Measurements from ENCODE around the gene ASTN2. TPM values are rescaled to one million over a fixed set of nuclear protein-coding genes. Genes with fewer than 3 reads are reported as not detected.
A peak's percentile ranks its signal among the peaks of the same experiment; 100 is the strongest.
"Not testable (repeated sequence)": the region's sequence is repeated elsewhere in the genome, so short reads cannot be mapped to it uniquely, and the experiment has no call there.

ASTN2 gene
- total RNA-seq, 1 donor from 2014 or later, result 13.6 TPM

GRCh38 chr9:116843863-116844620 is 570.8 kb downstream of the ASTN2 start:
- FAIRE-seq (no peak), DNase-seq (ENCODE audit: low read depth) (no peak)
- Histone ChIP-seq H3K4me2 (ENCODE audit: low read length) (no peak overlapping the region), H3K9me3 (ENCODE audit: insufficient read depth, low read depth, low read length) (no peaks in the 10 kb centered on the region), H3K27me3 (ENCODE audit: insufficient read depth, low read length) (no peaks in the 10 kb centered on the region), H3K9ac (ENCODE audit: low read length) (no peak overlapping the region), H3K4me3 (ENCODE audit: insufficient read depth, low read depth, low read length) (no peak overlapping the region), H2AFZ (ENCODE audit: low read depth, low read length) (no peak overlapping the region), H4K20me1 (ENCODE audit: insufficient read depth, low read length) (no peaks in the 10 kb centered on the region), H3K36me3 (ENCODE audit: insufficient read depth, low read length) (no peaks in the 10 kb centered on the region), H3K27ac (ENCODE audit: low read depth, low read length) (no peak overlapping the region), H3K4me1 (ENCODE audit: insufficient read depth, low read length) (no peaks in the 10 kb centered on the region), H3K79me2 (ENCODE audit: insufficient read depth, low read length) (no peaks in the 10 kb centered on the region)
- no peak overlapping the region for H3K4me3 Mint-ChIP-seq (ENCODE audit: unreplicated experiment)
- peaks cover 3% of the 10 kb centered on the region for H3K4me1 Mint-ChIP-seq (ENCODE audit: low read depth, unreplicated experiment)
- no peaks in the 10 kb centered on the region for H3K36me3 Mint-ChIP-seq (ENCODE audit: low read depth, unreplicated experiment)
- peaks cover 3% of the 10 kb centered on the region for H3K9me3 Mint-ChIP-seq (ENCODE audit: unreplicated experiment)
- no peaks in the 10 kb centered on the region for H3K27me3 Mint-ChIP-seq (ENCODE audit: low read depth, unreplicated experiment)
- H3K27ac Mint-ChIP-seq (ENCODE audit: unreplicated experiment), result no peak overlapping the region
- TF ChIP-seq EZH2 (IDR thresholded peaks at IDR 0.05; ENCODE audit: insufficient read depth, low read length), result no peak
- TF ChIP-seq CTCF (IDR thresholded peaks at IDR 0.05; ENCODE audit: insufficient read depth, low read depth, low read length), result no peak

- H3K4me1 ChIP-seq (ENCODE audit: insufficient read depth, low read length), result no peaks in the 10 kb centered on the region
- no peaks in the 10 kb centered on the region for H3K27me3 ChIP-seq (ENCODE audit: insufficient read depth, low read length)
- no peak overlapping the region for H3K4me3 ChIP-seq (ENCODE audit: insufficient read depth, low read depth, low read length)
- DNase-seq (ENCODE audit: low read depth), result no peak
- no peak overlapping the region for H3K4me2 ChIP-seq (ENCODE audit: low read length)
- H3K36me3 ChIP-seq (ENCODE audit: insufficient read depth, low read length), result no peaks in the 10 kb centered on the region
- no peak for FAIRE-seq
- no peak overlapping the region for H3K9ac ChIP-seq (ENCODE audit: low read length)
- H3K36me3 Mint-ChIP-seq (ENCODE audit: low read depth, unreplicated experiment), result no peaks in the 10 kb centered on the region
- no peaks in the 10 kb centered on the region for H3K27me3 Mint-ChIP-seq (ENCODE audit: low read depth, unreplicated experiment)
- H3K4me1 Mint-ChIP-seq (ENCODE audit: low read depth, unreplicated experiment), result peaks cover 5% of the 10 kb centered on the region
- H4K20me1 ChIP-seq (ENCODE audit: insufficient read depth, low read length), result no peaks in the 10 kb centered on the region
- peaks cover 3% of the 10 kb centered on the region for H3K9me3 Mint-ChIP-seq (ENCODE audit: unreplicated experiment)
- no peak overlapping the region for H3K27ac ChIP-seq (ENCODE audit: low read depth, low read length)
- no peak overlapping the region for H3K4me3 Mint-ChIP-seq (ENCODE audit: unreplicated experiment)
- H2AFZ ChIP-seq (ENCODE audit: low read depth, low read length), result no peak overlapping the region
- H3K79me2 ChIP-seq (ENCODE audit: insufficient read depth, low read length), result no peaks in the 10 kb centered on the region
- no peaks in the 10 kb centered on the region for H3K9me3 ChIP-seq (ENCODE audit: insufficient read depth, low read depth, low read length)
- TF ChIP-seq EZH2 (IDR thresholded peaks at IDR 0.05; ENCODE audit: insufficient read depth, low read length) (no peak), CTCF (IDR thresholded peaks at IDR 0.05; ENCODE audit: insufficient read depth, low read depth, low read length) (no peak)
- no peak overlapping the region for H3K27ac Mint-ChIP-seq (ENCODE audit: unreplicated experiment)
These were observed 572.2 kb downstream of the ASTN2 start for GRCh38 chr9:116842658-116843057.

- H3K27me3 ChIP-seq (ENCODE audit: insufficient read depth, low read length); H3K4me1 ChIP-seq (ENCODE audit: insufficient read depth, low read length); H3K4me2 ChIP-seq (ENCODE audit: low read length); H3K27ac ChIP-seq (ENCODE audit: low read depth, low read length); H3K9me3 ChIP-seq (ENCODE audit: insufficient read depth, low read depth, low read length); H4K20me1 ChIP-seq (ENCODE audit: insufficient read depth, low read length); H3K9me3 Mint-ChIP-seq (ENCODE audit: unreplicated experiment); H3K79me2 ChIP-seq (ENCODE audit: insufficient read depth, low read length); H3K9ac ChIP-seq (ENCODE audit: low read length); H3K4me3 Mint-ChIP-seq (ENCODE audit: unreplicated experiment); H3K4me3 ChIP-seq (ENCODE audit: insufficient read depth, low read depth, low read length); H3K27me3 Mint-ChIP-seq (ENCODE audit: low read depth, unreplicated experiment); FAIRE-seq; H2AFZ ChIP-seq (ENCODE audit: low read depth, low read length); DNase-seq (ENCODE audit: low read depth); H3K36me3 ChIP-seq (ENCODE audit: insufficient read depth, low read length); H3K36me3 Mint-ChIP-seq (ENCODE audit: low read depth, unreplicated experiment): not testable (repeated sequence)
- Mint-ChIP-seq H3K27ac (ENCODE audit: unreplicated experiment) (peak overlapping the region; percentile 41), H3K4me1 (ENCODE audit: low read depth, unreplicated experiment) (peaks cover 14% of the 10 kb centered on the region)
These were observed 576.4 kb downstream of the ASTN2 start for GRCh38 chr9:116838468-116838867.
